B cell (primary cell): ENCODE data around the gene CRP. TPM values are rescaled to one million over a fixed set of nuclear protein-coding genes. Genes with fewer than 3 reads are reported as not detected.

ENCODE experiments used
- ATAC-seq: fragments of 200-7000 bp; cut with Tn5 transposase; one replicate; pipeline ENCODE4 v1.10.0; 2021; ENCODE audit warnings: low read depth, mild to moderate bottlenecking, moderate number of reproducible peaks, moderate library complexity
- CTCF ChIA-PET: fragments of 350-600 bp; sonication (Branson Sonifier 250); formaldehyde crosslinking; loops from one replicate; lab custom pipeline; 2021; ENCODE audit warnings: antibody characterized with exemption, inconsistent platforms; lab: Charles Lee
- POLR2A ChIA-PET: fragments of 350-600 bp; sonication (Branson Sonifier 250); formaldehyde crosslinking; loops from one replicate; lab custom pipeline; 2021; ENCODE audit warnings: antibody characterized with exemption; lab: Charles Lee
- DNase-seq: peaks from one replicate; pipeline ENCODE4 v3.0.0; 2013
- H2AFZ ChIP-seq: 2 replicates; pipeline ENCODE4 v1.6.1; 2012; ENCODE audit warnings: mild to moderate bottlenecking, low read depth, low read length; ENCODE audit not compliant: insufficient read depth, poor library complexity, severe bottlenecking
- H3K27ac ChIP-seq, 2 donors: 1 replicate in 1 of 2; 2 replicates in 1 of 2; pipeline ENCODE4 v1.5.1; 2012 to 2013; ENCODE audit warnings: low read length in 2 of 2, mild to moderate bottlenecking in 2 of 2, moderate library complexity in 1 of 2
- H3K27me3 ChIP-seq, 4 experiments: fragments of 200-600 bp in 1 of 4; sonication (generic) in 1 of 4; replicated peaks in 1 of 4; 1 replicate in 2 of 4; 2 replicates in 2 of 4; pipeline versions ENCODE4 v1.6.1 to v1.7.0; 2013 to 2016; ENCODE audit warnings: low read length in 3 of 4, mild to moderate bottlenecking in 2 of 4, mixed read lengths in 1 of 4, moderate library complexity in 1 of 4; ENCODE audit not compliant: insufficient read depth in 4 of 4, control insufficient read depth in 3 of 4; ENCODE audit errors: control extremely low read depth in 1 of 4
- H3K36me3 ChIP-seq, 2 experiments: replicated peaks in 1 of 2; 1 replicate in 1 of 2; 2 replicates in 1 of 2; pipeline versions ENCODE4 v1.6.1 to v1.7.1; 2013; ENCODE audit warnings: low read length in 1 of 2; ENCODE audit not compliant: insufficient read depth in 2 of 2, control insufficient read depth in 1 of 2; ENCODE audit errors: control extremely low read depth in 1 of 2, extremely low read depth in 1 of 2
- H3K4me1 ChIP-seq, 2 donors: fragments of 200-600 bp in 1 of 2; sonication (generic) in 1 of 2; 1 replicate in 1 of 2; 2 replicates in 1 of 2; pipeline versions ENCODE4 v1.5.1 to v1.6.1; 2013 to 2017; ENCODE audit warnings: low read length in 2 of 2; ENCODE audit not compliant: control insufficient read depth in 2 of 2, insufficient read depth in 2 of 2
- H3K4me2 ChIP-seq: replicated peaks from 2 replicates; pipeline ENCODE3; 2012; ENCODE audit warnings: mild to moderate bottlenecking, low read depth, low read length; ENCODE audit not compliant: poor library complexity, severe bottlenecking
- H3K4me3 ChIP-seq, 5 experiments: fragments of 200-600 bp in 1 of 5; sonication (generic) in 1 of 5; 1 replicate in 3 of 5; 2 replicates in 2 of 5; pipeline versions ENCODE4 v1.5.1 to v1.7.0; 2011 to 2016; ENCODE audit warnings: low read length in 4 of 5, mild to moderate bottlenecking in 4 of 5, low read depth in 2 of 5, control low read depth in 1 of 5, moderate library complexity in 1 of 5; ENCODE audit not compliant: insufficient read depth in 1 of 5; ENCODE audit errors: control extremely low read depth in 1 of 5, extremely low read depth in 1 of 5
- H3K79me2 ChIP-seq: fragments of 200-600 bp; sonication (generic); one replicate; pipeline ENCODE4 v1.6.0; 2016; ENCODE audit warnings: low read length; ENCODE audit not compliant: control insufficient read depth, insufficient read depth
- H3K9ac ChIP-seq: fragments of 200-600 bp; sonication (generic); 2 replicates; pipeline ENCODE4 v1.6.1; 2017; ENCODE audit warnings: mild to moderate bottlenecking, low read length, moderate library complexity
- H3K9me3 ChIP-seq, 3 donors: one replicate each; pipeline versions ENCODE4 v1.6.1 to v1.7.1; 2013; ENCODE audit warnings: low read length in 2 of 3; ENCODE audit not compliant: control insufficient read depth in 2 of 3, insufficient read depth in 1 of 3; ENCODE audit errors: control extremely low read depth in 1 of 3
- H4K20me1 ChIP-seq: 2 replicates; pipeline ENCODE4 v1.6.0; 2012; ENCODE audit warnings: mild to moderate bottlenecking, low read length; ENCODE audit not compliant: insufficient read depth, control insufficient read depth, poor library complexity, severe bottlenecking
- H3K27ac Mint-ChIP-seq: one replicate; pipeline ENCODE4 v1.8.0; 2021; ENCODE audit warnings: mixed read lengths
- H3K27me3 Mint-ChIP-seq: one replicate; pipeline ENCODE4 v1.8.0; 2021; ENCODE audit warnings: mixed read lengths
- H3K4me1 Mint-ChIP-seq: one replicate; pipeline ENCODE4 v1.8.0; 2021; ENCODE audit warnings: mixed read lengths
- H3K4me3 Mint-ChIP-seq: one replicate; pipeline ENCODE4 v1.8.0; 2021; ENCODE audit warnings: mixed read lengths
- H3K9me3 Mint-ChIP-seq: one replicate; pipeline ENCODE4 v1.8.0; 2022; ENCODE audit warnings: mixed read lengths; ENCODE audit not compliant: insufficient read depth
- CTCF ChIP-seq: fragments of 200-600 bp; IDR thresholded peaks from one replicate; pipeline ENCODE4 v1.8.0; 2022; ENCODE audit warnings: antibody characterized with exemption, mild to moderate bottlenecking
- EZH2 ChIP-seq: IDR thresholded peaks from 2 replicates; pipeline ENCODE4 v1.6.1; 2012; ENCODE audit warnings: borderline replicate concordance, low read depth, mild to moderate bottlenecking, moderate library complexity, low read length; ENCODE audit not compliant: insufficient read depth, poor library complexity, severe bottlenecking
- WGBS: methylation state at CpG from one replicate; pipeline ENCODE4 v1.1.5; 2013; ENCODE audit warnings: missing lambda C conversion rate; ENCODE audit not compliant: insufficient coverage; 5-methylcytosine and 5-hydroxymethylcytosine counted together
- intact Hi-C: fragments of 100-400 bp; cut with micrococcal nuclease; formaldehyde crosslinking; loops from one replicate; pipeline ENCODE4 v1.10.0; 2022
- polyA plus RNA-seq: library from polyadenylated mRNA; depleted of rRNA; stranded (reverse); fragments of >200 nt; gene quantifications from 2 replicates; pipeline ENCODE4 v1.2.3, GENCODE V29; 2012
- total RNA-seq, 2 donors: library from RNA; stranded (reverse); fragments of 120-200 nt in 1 of 2; gene quantifications; 1 replicate in 1 of 2; 2 replicates in 1 of 2; pipeline versions ENCODE4 v1.2.3 to v1.2.4, GENCODE V29; 2013 to 2022

The CRP gene
- total and polyA plus RNA-seq, 2 donors (not counting 1 experiment from before 2014, with no cell fraction given), result not detected

- Histone ChIP-seq H3K79me2 (no peaks in the 10 kb centered on the region), H3K4me2 (no peak overlapping the region), H3K27ac (no peak overlapping the region), H3K36me3 (no peaks in the 10 kb centered on the region), H3K9me3 (no peaks in the 10 kb centered on the region), H3K27me3 (peaks cover 0 to 3% (median 1%) of the 10 kb centered on the region in 4 experiments), H3K4me1 (no peaks in the 10 kb centered on the region), H3K9ac (no peak overlapping the region), H3K4me3 (no peak overlapping the region), H4K20me1 (no peaks in the 10 kb centered on the region), H2AFZ (no peak overlapping the region)
- TF ChIP-seq EZH2 (no peak), CTCF (no peak)
- POLR2A ChIA-PET, result no interaction called here
- H3K9me3 Mint-ChIP-seq, result no peaks in the 10 kb centered on the region
- H3K27me3 Mint-ChIP-seq, result peaks cover 13% of the 10 kb centered on the region
- H3K4me3 Mint-ChIP-seq, result no peak overlapping the region
- ATAC-seq (no peak), DNase-seq (no peak)
- no peak overlapping the region for H3K27ac Mint-ChIP-seq
- WGBS, result 89% methylated on average over 3 of the region's 4 CpGs
- intact Hi-C loops, result no loop called here
- CTCF ChIA-PET, result no interaction called here
- no peaks in the 10 kb centered on the region for H3K4me1 Mint-ChIP-seq
These were observed 39.0 kb upstream of the CRP start for GRCh38 chr1:159753386-159753785.

- TF ChIP-seq CTCF, result no peak
- TF ChIP-seq EZH2, result no peak
- no peak for ATAC-seq
- Histone ChIP-seq H3K9ac (no peak overlapping the region), H3K4me3 (no peak overlapping the region), H3K27me3 (peaks cover 0 to 6% (median 2%) of the 10 kb centered on the region in 4 experiments), H3K27ac (no peak overlapping the region), H3K36me3 (no peaks in the 10 kb centered on the region), H2AFZ (no peak overlapping the region), H3K4me1 (no peaks in the 10 kb centered on the region), H3K79me2 (no peaks in the 10 kb centered on the region), H3K4me2 (no peak overlapping the region), H4K20me1 (no peaks in the 10 kb centered on the region), H3K9me3 (no peaks in the 10 kb centered on the region)
- ChIA-PET POLR2A (no interaction called here), CTCF (no interaction called here)
- H3K27ac Mint-ChIP-seq, result no peak overlapping the region
- no peak overlapping the region for H3K4me3 Mint-ChIP-seq
- H3K4me1 Mint-ChIP-seq, result no peaks in the 10 kb centered on the region
- WGBS, result no CpG with 5 or more reads among the region's 4 CpGs
- intact Hi-C loops, result no loop called here
- H3K9me3 Mint-ChIP-seq, result no peaks in the 10 kb centered on the region
- DNase-seq, result no peak
- H3K27me3 Mint-ChIP-seq, result peaks cover 13% of the 10 kb centered on the region
These were observed 37.8 kb upstream of the CRP start for GRCh38 chr1:159752135-159752580.
